Ishikawa (cell line): ENCODE data around the gene TRPV5.

Experiments used
- CEBPB ChIP-seq: IDR thresholded peaks from 2 replicates; pipeline ENCODE4 v1.6.1; 2012
- CREB1 ChIP-seq: IDR thresholded peaks from 2 replicates; pipeline ENCODE4 v1.6.1; 2012; ENCODE audit warnings: low read depth
- EGR1 ChIP-seq: IDR thresholded peaks from 2 replicates; pipeline ENCODE4 v1.6.1; 2012
- EP300 ChIP-seq: IDR thresholded peaks from 2 replicates; pipeline ENCODE4 v1.6.1; 2012; ENCODE audit warnings: borderline replicate concordance
- FOXM1 ChIP-seq: IDR thresholded peaks from 2 replicates; pipeline ENCODE4 v1.6.1; 2012; ENCODE audit warnings: low read depth, borderline replicate concordance
- NFIC ChIP-seq: IDR thresholded peaks from 2 replicates; pipeline ENCODE4 v1.6.1; 2012
- RAD21 ChIP-seq: IDR thresholded peaks from 2 replicates; pipeline ENCODE4 v1.6.1; 2012; ENCODE audit warnings: low read depth
- TAF1 ChIP-seq: IDR thresholded peaks from 2 replicates; pipeline ENCODE4 v1.6.1; 2012; ENCODE audit warnings: low read depth, mild to moderate bottlenecking
- TCF12 ChIP-seq: IDR thresholded peaks from 2 replicates; pipeline ENCODE4 v1.6.1; 2012; ENCODE audit warnings: low read depth
- TEAD4 ChIP-seq: IDR thresholded peaks from 2 replicates; pipeline ENCODE4 v1.6.1; 2012
- YY1 ChIP-seq: IDR thresholded peaks from 2 replicates; pipeline ENCODE4 v1.6.1; 2012; ENCODE audit warnings: low read depth
- ZBTB7A ChIP-seq: IDR thresholded peaks from 2 replicates; pipeline ENCODE4 v1.6.1; 2012; ENCODE audit warnings: low read depth
- TF ChIP-seq, protein P1 (sequence below): IDR thresholded peaks from 2 replicates; pipeline ENCODE4 v1.6.1; 2012; ENCODE audit warnings: low read depth, mild to moderate bottlenecking
- TF ChIP-seq, protein P2 (sequence below): IDR thresholded peaks from 2 replicates; pipeline ENCODE4 v1.6.1; 2012
- TF ChIP-seq, protein P3 (sequence below): IDR thresholded peaks from 2 replicates; pipeline ENCODE4 v1.6.1; 2012

The TRPV5 gene

DNA sequence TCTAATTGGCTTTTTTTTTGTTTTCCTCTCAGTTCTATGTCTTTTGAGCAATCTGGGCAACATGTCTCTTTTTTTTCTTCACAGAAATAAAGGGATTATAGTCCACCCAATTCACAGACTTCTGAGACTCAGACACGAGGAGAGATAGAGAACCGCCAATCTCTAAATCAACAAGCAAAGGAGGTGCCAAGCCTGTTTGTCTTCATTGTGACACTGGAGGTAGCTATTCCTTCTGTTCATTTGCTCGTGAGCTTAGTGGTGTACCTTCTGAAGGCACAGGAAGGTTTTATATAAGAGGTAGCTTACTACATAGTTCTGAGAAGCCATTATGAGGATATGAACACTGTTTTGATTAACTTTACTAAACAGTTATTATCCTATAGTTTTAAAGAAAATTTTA, 72.6 kb downstream of the TRPV5 start:
- TF ChIP-seq, protein P1, sequence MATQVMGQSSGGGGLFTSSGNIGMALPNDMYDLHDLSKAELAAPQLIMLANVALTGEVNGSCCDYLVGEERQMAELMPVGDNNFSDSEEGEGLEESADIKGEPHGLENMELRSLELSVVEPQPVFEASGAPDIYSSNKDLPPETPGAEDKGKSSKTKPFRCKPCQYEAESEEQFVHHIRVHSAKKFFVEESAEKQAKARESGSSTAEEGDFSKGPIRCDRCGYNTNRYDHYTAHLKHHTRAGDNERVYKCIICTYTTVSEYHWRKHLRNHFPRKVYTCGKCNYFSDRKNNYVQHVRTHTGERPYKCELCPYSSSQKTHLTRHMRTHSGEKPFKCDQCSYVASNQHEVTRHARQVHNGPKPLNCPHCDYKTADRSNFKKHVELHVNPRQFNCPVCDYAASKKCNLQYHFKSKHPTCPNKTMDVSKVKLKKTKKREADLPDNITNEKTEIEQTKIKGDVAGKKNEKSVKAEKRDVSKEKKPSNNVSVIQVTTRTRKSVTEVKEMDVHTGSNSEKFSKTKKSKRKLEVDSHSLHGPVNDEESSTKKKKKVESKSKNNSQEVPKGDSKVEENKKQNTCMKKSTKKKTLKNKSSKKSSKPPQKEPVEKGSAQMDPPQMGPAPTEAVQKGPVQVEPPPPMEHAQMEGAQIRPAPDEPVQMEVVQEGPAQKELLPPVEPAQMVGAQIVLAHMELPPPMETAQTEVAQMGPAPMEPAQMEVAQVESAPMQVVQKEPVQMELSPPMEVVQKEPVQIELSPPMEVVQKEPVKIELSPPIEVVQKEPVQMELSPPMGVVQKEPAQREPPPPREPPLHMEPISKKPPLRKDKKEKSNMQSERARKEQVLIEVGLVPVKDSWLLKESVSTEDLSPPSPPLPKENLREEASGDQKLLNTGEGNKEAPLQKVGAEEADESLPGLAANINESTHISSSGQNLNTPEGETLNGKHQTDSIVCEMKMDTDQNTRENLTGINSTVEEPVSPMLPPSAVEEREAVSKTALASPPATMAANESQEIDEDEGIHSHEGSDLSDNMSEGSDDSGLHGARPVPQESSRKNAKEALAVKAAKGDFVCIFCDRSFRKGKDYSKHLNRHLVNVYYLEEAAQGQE: no peak
- TF ChIP-seq, protein P2, sequence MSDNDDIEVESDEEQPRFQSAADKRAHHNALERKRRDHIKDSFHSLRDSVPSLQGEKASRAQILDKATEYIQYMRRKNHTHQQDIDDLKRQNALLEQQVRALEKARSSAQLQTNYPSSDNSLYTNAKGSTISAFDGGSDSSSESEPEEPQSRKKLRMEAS: no peak
- TF ChIP-seq TEAD4 (no peak), RAD21 (no peak), CEBPB (no peak), TCF12 (no peak), TAF1 (no peak), ZBTB7A (no peak)

DNA sequence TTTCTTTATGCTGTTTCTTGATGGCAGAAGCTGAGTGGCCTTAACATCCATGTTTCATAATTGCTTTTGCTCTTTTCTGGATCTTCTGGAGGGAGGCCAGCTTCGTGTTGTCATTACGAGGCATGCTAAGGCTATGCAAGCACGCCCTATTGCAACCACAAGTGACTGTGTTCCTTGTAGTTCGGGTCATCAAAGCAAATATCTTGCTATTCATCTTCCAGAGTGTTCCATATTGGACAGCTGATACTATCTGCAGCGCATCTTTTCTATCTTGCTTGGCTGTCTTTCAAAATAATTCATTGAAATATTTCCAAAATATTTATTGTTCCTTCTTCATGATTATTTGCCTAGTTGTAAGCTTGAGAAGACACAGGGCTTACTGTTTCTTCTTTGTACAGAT, 73.7 kb downstream of the TRPV5 start:
- no peak for TF ChIP-seq EP300

- TF ChIP-seq FOXM1: no peak
- TF ChIP-seq ZBTB7A: no peak
- TF ChIP-seq NFIC: no peak
- no peak for TF ChIP-seq EP300
- TF ChIP-seq, protein P1: no peak
- no peak for TF ChIP-seq EGR1
- no peak for TF ChIP-seq TAF1
- no peak for TF ChIP-seq TCF12
- TF ChIP-seq, protein P3, sequence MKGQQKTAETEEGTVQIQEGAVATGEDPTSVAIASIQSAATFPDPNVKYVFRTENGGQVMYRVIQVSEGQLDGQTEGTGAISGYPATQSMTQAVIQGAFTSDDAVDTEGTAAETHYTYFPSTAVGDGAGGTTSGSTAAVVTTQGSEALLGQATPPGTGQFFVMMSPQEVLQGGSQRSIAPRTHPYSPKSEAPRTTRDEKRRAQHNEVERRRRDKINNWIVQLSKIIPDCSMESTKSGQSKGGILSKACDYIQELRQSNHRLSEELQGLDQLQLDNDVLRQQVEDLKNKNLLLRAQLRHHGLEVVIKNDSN: no peak
- TF ChIP-seq TEAD4: no peak
- TF ChIP-seq CREB1: no peak
- TF ChIP-seq, protein P2: no peak
- no peak for TF ChIP-seq YY1
- no peak for TF ChIP-seq RAD21
Measured at GRCh38 chr7:142859411-142859810, 74.1 kb downstream of the TRPV5 start.
